ENCODE results near the gene AJAP1. TPM values are rescaled to one million over a fixed set of nuclear protein-coding genes. Genes with fewer than 3 reads are reported as not detected.

Gene AJAP1
- total and polyA plus RNA-seq, 2 of the 13 experiments (the other 11 are each of a cell fraction or from before 2014, with no cell fraction given) = not detected

DNA sequence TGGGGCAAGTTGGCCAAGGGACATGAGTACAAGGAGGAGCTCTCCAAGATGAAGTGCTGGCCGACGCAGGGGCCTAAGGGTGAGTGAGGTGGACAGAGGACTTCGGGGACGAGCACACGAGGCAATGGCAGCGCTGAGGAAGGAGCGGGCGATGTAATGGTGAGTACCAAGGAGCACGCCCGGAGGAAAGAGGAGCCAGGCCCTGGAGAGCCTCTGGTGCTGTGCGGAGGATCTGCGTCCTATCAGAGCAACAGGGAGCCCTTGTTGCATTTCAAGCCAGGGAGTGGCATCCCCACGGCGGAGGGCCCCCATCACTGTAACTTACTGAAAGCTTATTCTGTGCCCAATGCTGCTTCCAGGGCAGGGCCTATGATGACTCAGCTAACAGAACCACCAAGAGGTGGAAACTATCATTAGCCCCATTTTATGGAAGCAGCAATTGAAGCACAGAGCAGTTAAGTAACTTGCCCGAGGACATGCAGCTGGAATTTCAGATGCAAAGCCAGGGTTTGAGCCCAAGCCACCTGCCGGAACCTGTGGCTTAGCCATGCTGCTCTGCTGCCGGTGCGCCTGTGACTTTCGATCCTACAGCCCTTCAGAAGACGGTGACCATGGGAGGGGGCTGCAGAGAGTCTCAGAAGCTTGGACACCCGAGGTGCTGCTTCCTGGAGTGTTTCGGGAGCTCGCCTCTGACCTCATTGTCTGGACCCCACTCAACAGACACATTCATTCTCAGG lies 17.6 kb upstream of the AJAP1 start:
- Histone ChIP-seq H3K36me3 (replicated peaks in 1 of 2; ENCODE audit: control insufficient read depth in 1 of 2, insufficient read depth in 2 of 2, low read length in 2 of 2) (no peaks in the 10 kb centered on the region), H3K27me3 (ENCODE audit: control insufficient read depth in 1 of 2, insufficient read depth in 2 of 2, low read length in 2 of 2) (peaks cover 0 to 34% of the 10 kb centered on the region in 2 experiments; a peak in 2 of 5 replicates), H4K20me1 (ENCODE audit: insufficient read depth, low read length) (no peaks in the 10 kb centered on the region), H2AFZ (ENCODE audit: low read length) (no peak overlapping the region), H3K4me1 (ENCODE audit: insufficient read depth, low read length) (no peaks in the 10 kb centered on the region), H3K27ac (ENCODE audit: extremely low read length, insufficient read depth, low read length) (no peak overlapping the region), H3K4me2 (ENCODE audit: low read depth, low read length) (no peak overlapping the region), H3K4me3 (replicated peaks in 1 of 3; ENCODE audit: insufficient read depth in 1 of 3, low read depth in 2 of 3, low read length in 3 of 3) (no peak overlapping the region), H3K79me2 (ENCODE audit: insufficient read depth, low read length) (no peaks in the 10 kb centered on the region), H3K9ac (ENCODE audit: insufficient read depth, low read depth, low read length) (no peak overlapping the region), H3K9me3 (ENCODE audit: low read length) (no peaks in the 10 kb centered on the region)
- ATAC-seq (no peak), FAIRE-seq (no peak), DNase-seq (ENCODE audit: low spot score) (no peak)
- POLR2A ChIA-PET = no interaction called here
- 7% methylated on average over 11 of the region's 23 CpGs for WGBS (ENCODE audit: low lambda C conversion rate)
- no TSS peak for BruUV-seq (replicated peaks)
- in situ Hi-C loops (cut with HindIII; ENCODE audit: extremely low pct_ligation_motif_present, low pct_unique_long_range_greater_than_20kb) (no loop called here), intact Hi-C loops (cut with micrococcal nuclease; ENCODE audit: unreplicated experiment) (no loop called here)
- CTCF ChIA-PET (ENCODE audit: low intra/inter-chr PET ratio, low total read pairs) = no interaction called here
- TF ChIP-seq PAWR (CRISPR knock-in tag; IDR thresholded peaks at IDR 0.05; ENCODE audit: borderline replicate concordance) (no peak), GFI1 (CRISPR knock-in tag; IDR thresholded peaks at IDR 0.05; ENCODE audit: borderline replicate concordance) (no peak), ZNF101 (CRISPR knock-in tag; IDR thresholded peaks at IDR 0.05; ENCODE audit: borderline replicate concordance, low read depth) (no peak), ZNF768 (CRISPR knock-in tag; IDR thresholded peaks at IDR 0.05) (no peak), FOXP1 (IDR thresholded peaks at IDR 0.05) (no peak), FOXP1 (CRISPR knock-in tag; IDR thresholded peaks at IDR 0.05) (no peak), ZNF777 (CRISPR knock-in tag; IDR thresholded peaks at IDR 0.05) (no peak), ZNF552 (CRISPR knock-in tag; IDR thresholded peaks at IDR 0.05; ENCODE audit: borderline replicate concordance) (no peak), RBAK (CRISPR knock-in tag; IDR thresholded peaks at IDR 0.05) (no peak), EEA1 (CRISPR knock-in tag; IDR thresholded peaks at IDR 0.05; ENCODE audit: borderline replicate concordance) (no peak), ZNF746 (CRISPR knock-in tag; IDR thresholded peaks at IDR 0.05) (no peak), KAT7 (CRISPR knock-in tag; IDR thresholded peaks at IDR 0.05; ENCODE audit: borderline replicate concordance) (no peak), HNRNPK (IDR thresholded peaks at IDR 0.05; ENCODE audit: low read depth, low read length, poor library complexity, severe bottlenecking) (no peak), YY1 (IDR thresholded peaks at IDR 0.05; ENCODE audit: insufficient read depth, insufficient replicate concordance, low read depth, low read length) (no peak), ZNF660 (CRISPR knock-in tag; IDR thresholded peaks at IDR 0.05; ENCODE audit: borderline replicate concordance, low read depth) (no peak), ZNF557 (CRISPR knock-in tag; IDR thresholded peaks at IDR 0.05) (no peak)
- TF ChIP-seq, protein P1, sequence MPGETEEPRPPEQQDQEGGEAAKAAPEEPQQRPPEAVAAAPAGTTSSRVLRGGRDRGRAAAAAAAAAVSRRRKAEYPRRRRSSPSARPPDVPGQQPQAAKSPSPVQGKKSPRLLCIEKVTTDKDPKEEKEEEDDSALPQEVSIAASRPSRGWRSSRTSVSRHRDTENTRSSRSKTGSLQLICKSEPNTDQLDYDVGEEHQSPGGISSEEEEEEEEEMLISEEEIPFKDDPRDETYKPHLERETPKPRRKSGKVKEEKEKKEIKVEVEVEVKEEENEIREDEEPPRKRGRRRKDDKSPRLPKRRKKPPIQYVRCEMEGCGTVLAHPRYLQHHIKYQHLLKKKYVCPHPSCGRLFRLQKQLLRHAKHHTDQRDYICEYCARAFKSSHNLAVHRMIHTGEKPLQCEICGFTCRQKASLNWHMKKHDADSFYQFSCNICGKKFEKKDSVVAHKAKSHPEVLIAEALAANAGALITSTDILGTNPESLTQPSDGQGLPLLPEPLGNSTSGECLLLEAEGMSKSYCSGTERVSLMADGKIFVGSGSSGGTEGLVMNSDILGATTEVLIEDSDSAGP (CRISPR knock-in tag; IDR thresholded peaks at IDR 0.05; ENCODE audit: borderline replicate concordance) = no peak
- TF ChIP-seq, protein P2, sequence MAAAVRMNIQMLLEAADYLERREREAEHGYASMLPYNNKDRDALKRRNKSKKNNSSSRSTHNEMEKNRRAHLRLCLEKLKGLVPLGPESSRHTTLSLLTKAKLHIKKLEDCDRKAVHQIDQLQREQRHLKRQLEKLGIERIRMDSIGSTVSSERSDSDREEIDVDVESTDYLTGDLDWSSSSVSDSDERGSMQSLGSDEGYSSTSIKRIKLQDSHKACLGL (CRISPR knock-in tag; IDR thresholded peaks at IDR 0.05) = no peak
